Measurements from ENCODE around the gene PCDHA7. TPM values are rescaled to one million over a fixed set of nuclear protein-coding genes. Genes with fewer than 3 reads are reported as not detected.
"Not testable (repeated sequence)": the region's sequence is repeated elsewhere in the genome, so short reads cannot be mapped to it uniquely, and the experiment has no call there.

PCDHA7 gene
- polyA plus RNA-seq, 4 donors: 0.06 to 0.07 TPM; not detected in 2

GRCh38 chr5:140870221-140871201 is 36.4 kb downstream of the PCDHA7 start:
- WGBS, 3 donors: 58 to 78% (median 74%) methylated on average over 109 to 114 of the region's 114 CpGs
- Histone ChIP-seq H3K9me3 (ENCODE audit: control insufficient read depth in 2 of 2, insufficient read depth in 1 of 2, low read depth in 1 of 2, low read length in 1 of 2) (peaks cover 3 to 37% of the 10 kb centered on the region in 2 donors), H3K4me3 (ENCODE audit: low read depth in 1 of 3, low read length in 3 of 3) (no peak overlapping the region), H3K4me1 (ENCODE audit: control insufficient read depth in 3 of 3, insufficient read depth in 2 of 3, low read depth in 1 of 3, low read length in 2 of 3) (no peaks in the 10 kb centered on the region), H3K27ac (ENCODE audit: low read depth in 1 of 3, low read length in 2 of 3) (no peak overlapping the region), H3K27me3 (ENCODE audit: control insufficient read depth in 3 of 3, insufficient read depth in 3 of 3, low read length in 3 of 3) (no peaks in the 10 kb centered on the region), H3K36me3 (ENCODE audit: control insufficient read depth in 3 of 3, insufficient read depth in 2 of 3, low read depth in 1 of 3, low read length in 3 of 3) (no peaks in the 10 kb centered on the region)
- FAIRE-seq (no peak), DNase-seq (no peak)

GRCh38 chr5:140875085-140876065 is 41.3 kb downstream of the PCDHA7 start, which contains the start of gene PCDHA12:
PCDHA12 (plus strand) TSS chr5:140875308; CDS start chr5:140875473, 165 bp downstream.
- peaks cover 4 to 43% of the 10 kb centered on the region in 2 donors for H3K9me3 ChIP-seq (ENCODE audit: control insufficient read depth in 2 of 2, insufficient read depth in 1 of 2, low read depth in 1 of 2, low read length in 1 of 2)
- FAIRE-seq (no peak), DNase-seq (no peak)
- no peaks in the 10 kb centered on the region for H3K4me1 ChIP-seq (ENCODE audit: control insufficient read depth in 3 of 3, insufficient read depth in 2 of 3, low read depth in 1 of 3, low read length in 2 of 3)
- no peak within 1 kb of the TSS for H3K27ac ChIP-seq (ENCODE audit: low read depth in 1 of 3, low read length in 2 of 3)
- no peaks in the 10 kb centered on the region for H3K36me3 ChIP-seq (ENCODE audit: control insufficient read depth in 3 of 3, insufficient read depth in 2 of 3, low read depth in 1 of 3, low read length in 3 of 3)
- 22 to 39% (median 37%) methylated on average over 46 to 47 of the region's 47 CpGs for WGBS, 3 donors
- H3K4me3 ChIP-seq (ENCODE audit: low read depth in 1 of 3, low read length in 3 of 3): no peak within 1 kb of the TSS
- H3K27me3 ChIP-seq (ENCODE audit: control insufficient read depth in 3 of 3, insufficient read depth in 3 of 3, low read length in 3 of 3): peaks cover 0 to 6% (median 0%) of the 10 kb centered on the region in 3 donors

- 49 to 75% (median 71%) methylated on average over 70 to 80 of the region's 80 CpGs for WGBS, 3 donors
- FAIRE-seq; H3K27ac ChIP-seq (ENCODE audit: low read depth in 1 of 3, low read length in 2 of 3); H3K36me3 ChIP-seq (ENCODE audit: control insufficient read depth in 3 of 3, insufficient read depth in 2 of 3, low read depth in 1 of 3, low read length in 3 of 3); H3K4me3 ChIP-seq (ENCODE audit: low read depth in 1 of 3, low read length in 3 of 3); H3K4me1 ChIP-seq (ENCODE audit: control insufficient read depth in 3 of 3, insufficient read depth in 2 of 3, low read depth in 1 of 3, low read length in 2 of 3); DNase-seq; H3K27me3 ChIP-seq (ENCODE audit: control insufficient read depth in 3 of 3, insufficient read depth in 3 of 3, low read length in 3 of 3): not testable (repeated sequence)
- H3K9me3 ChIP-seq (ENCODE audit: control insufficient read depth in 2 of 2, insufficient read depth in 1 of 2, low read depth in 1 of 2, low read length in 1 of 2): peaks cover 1 to 34% of the 10 kb centered on the region in 2 donors
Measured at GRCh38 chr5:140876541-140877261, 42.6 kb downstream of the PCDHA7 start.

- H3K4me3 ChIP-seq (ENCODE audit: low read depth in 1 of 3, low read length in 3 of 3): no peak overlapping the region
Measured at GRCh38 chr5:140877262-140877581, 43.2 kb downstream of the PCDHA7 start.

GRCh38 chr5:140881889-140882590 is 48.0 kb downstream of the PCDHA7 start, which contains the start of gene PCDHA13:
PCDHA13 (plus strand) TSS chr5:140882124; CDS start chr5:140882269, 145 bp downstream.
- peaks cover 0 to 7% (median 0%) of the 10 kb centered on the region in 3 donors for H3K27me3 ChIP-seq (ENCODE audit: control insufficient read depth in 3 of 3, insufficient read depth in 3 of 3, low read length in 3 of 3)
- WGBS, 3 donors: 16 to 42% (median 35%) methylated on average over 30 to 35 of the region's 35 CpGs
- DNase-seq (no peak), FAIRE-seq (no peak)
- no peaks in the 10 kb centered on the region for H3K4me1 ChIP-seq (ENCODE audit: control insufficient read depth in 3 of 3, insufficient read depth in 2 of 3, low read depth in 1 of 3, low read length in 2 of 3)
- no peak within 1 kb of the TSS for H3K4me3 ChIP-seq (ENCODE audit: low read depth in 1 of 3, low read length in 3 of 3)
- H3K27ac ChIP-seq (ENCODE audit: low read depth in 1 of 3, low read length in 2 of 3): no peak within 1 kb of the TSS
- peaks cover 1 to 36% of the 10 kb centered on the region in 2 donors for H3K9me3 ChIP-seq (ENCODE audit: control insufficient read depth in 2 of 2, insufficient read depth in 1 of 2, low read depth in 1 of 2, low read length in 1 of 2)
- H3K36me3 ChIP-seq (ENCODE audit: control insufficient read depth in 3 of 3, insufficient read depth in 2 of 3, low read depth in 1 of 3, low read length in 3 of 3): no peaks in the 10 kb centered on the region

More at GRCh38 chr5:140877262-140877581, 43.2 kb downstream of the PCDHA7 start:
- H3K27ac ChIP-seq (ENCODE audit: low read depth in 1 of 3, low read length in 2 of 3): no peak overlapping the region
- 54 to 76% (median 67%) methylated on average over 37 of the region's 37 CpGs for WGBS, 3 donors
- no peak for DNase-seq
- no peaks in the 10 kb centered on the region for H3K4me1 ChIP-seq (ENCODE audit: control insufficient read depth in 3 of 3, insufficient read depth in 2 of 3, low read depth in 1 of 3, low read length in 2 of 3)
- H3K9me3 ChIP-seq (ENCODE audit: control insufficient read depth in 2 of 2, insufficient read depth in 1 of 2, low read depth in 1 of 2, low read length in 1 of 2): peaks cover 1 to 34% of the 10 kb centered on the region in 2 donors
- FAIRE-seq: no peak
- H3K36me3 ChIP-seq (ENCODE audit: control insufficient read depth in 3 of 3, insufficient read depth in 2 of 3, low read depth in 1 of 3, low read length in 3 of 3): no peaks in the 10 kb centered on the region
- H3K27me3 ChIP-seq (ENCODE audit: control insufficient read depth in 3 of 3, insufficient read depth in 3 of 3, low read length in 3 of 3): peaks cover 0 to 6% (median 0%) of the 10 kb centered on the region in 3 donors

- H3K27me3 ChIP-seq (ENCODE audit: control insufficient read depth in 3 of 3, insufficient read depth in 3 of 3, low read length in 3 of 3): peaks cover 0 to 6% (median 0%) of the 10 kb centered on the region in 3 donors
- no peak overlapping the region for H3K4me3 ChIP-seq (ENCODE audit: low read depth in 1 of 3, low read length in 3 of 3)
- no peak for DNase-seq
- H3K27ac ChIP-seq (ENCODE audit: low read depth in 1 of 3, low read length in 2 of 3): no peak overlapping the region
- no peak for FAIRE-seq
- H3K36me3 ChIP-seq (ENCODE audit: control insufficient read depth in 3 of 3, insufficient read depth in 2 of 3, low read depth in 1 of 3, low read length in 3 of 3): no peaks in the 10 kb centered on the region
- H3K4me1 ChIP-seq (ENCODE audit: control insufficient read depth in 3 of 3, insufficient read depth in 2 of 3, low read depth in 1 of 3, low read length in 2 of 3): no peaks in the 10 kb centered on the region
- H3K9me3 ChIP-seq (ENCODE audit: control insufficient read depth in 2 of 2, insufficient read depth in 1 of 2, low read depth in 1 of 2, low read length in 1 of 2): peaks cover 0 to 31% of the 10 kb centered on the region in 2 donors
- 23 to 41% (median 30%) methylated on average over 12 of the region's 12 CpGs for WGBS, 3 donors
Measured at GRCh38 chr5:140882591-140882899, 48.5 kb downstream of the PCDHA7 start.

- peaks cover 0 to 30% of the 10 kb centered on the region in 2 donors for H3K9me3 ChIP-seq (ENCODE audit: control insufficient read depth in 2 of 2, insufficient read depth in 1 of 2, low read depth in 1 of 2, low read length in 1 of 2)
- WGBS, 3 donors: 52 to 74% (median 63%) methylated on average over 28 to 41 of the region's 41 CpGs
- H3K36me3 ChIP-seq (ENCODE audit: control insufficient read depth in 3 of 3, insufficient read depth in 2 of 3, low read depth in 1 of 3, low read length in 3 of 3): no peaks in the 10 kb centered on the region
- H3K27ac ChIP-seq (ENCODE audit: low read depth in 1 of 3, low read length in 2 of 3): no peak overlapping the region
- DNase-seq (no peak), FAIRE-seq (no peak)
- peaks cover 0 to 6% (median 0%) of the 10 kb centered on the region in 3 donors for H3K27me3 ChIP-seq (ENCODE audit: control insufficient read depth in 3 of 3, insufficient read depth in 3 of 3, low read length in 3 of 3)
- no peaks in the 10 kb centered on the region for H3K4me1 ChIP-seq (ENCODE audit: control insufficient read depth in 3 of 3, insufficient read depth in 2 of 3, low read depth in 1 of 3, low read length in 2 of 3)
- no peak overlapping the region for H3K4me3 ChIP-seq (ENCODE audit: low read depth in 1 of 3, low read length in 3 of 3)
Measured at GRCh38 chr5:140883373-140883772, 49.3 kb downstream of the PCDHA7 start.
